Hippocampal formation (tissue), 2 donors: ENCODE results near the gene FAM171A1.
A peak's percentile ranks its signal among the peaks of the same experiment; 100 is the strongest.

ENCODE experiments used
- DNase-seq, 2 donors: peaks; one replicate each; lab custom pipeline; 2025; lab: John Stamatoyannopoulos, UW

Gene FAM171A1

GRCh38 chr10:15242261-15242840 lies 128.7 kb downstream of the FAM171A1 start:
- no peak for DNase-seq

- no peak for DNase-seq
Observed at GRCh38 chr10:15241306-15241705, 129.8 kb downstream of the FAM171A1 start.

- no peak for DNase-seq
Observed at GRCh38 chr10:15238555-15239335, 132.3 kb downstream of the FAM171A1 start.

- no peak for DNase-seq
Observed at GRCh38 chr10:15237351-15237750, 133.7 kb downstream of the FAM171A1 start.

- no peak for DNase-seq
Observed at GRCh38 chr10:15236340-15236739, 134.7 kb downstream of the FAM171A1 start.

- DNase-seq: no peak
Observed at GRCh38 chr10:15232279-15232678, 138.8 kb downstream of the FAM171A1 start.

GRCh38 chr10:15231426-15231825 lies 139.7 kb downstream of the FAM171A1 start:
- no peak for DNase-seq

GRCh38 chr10:15230257-15230656 lies 140.8 kb downstream of the FAM171A1 start:
- no peak for DNase-seq

GRCh38 chr10:15229268-15229667 lies 141.8 kb downstream of the FAM171A1 start:
- DNase-seq: no peak

GRCh38 chr10:15228426-15228825 lies 142.7 kb downstream of the FAM171A1 start:
- DNase-seq: no peak

GRCh38 chr10:15227611-15228372 lies 143.3 kb downstream of the FAM171A1 start:
- DNase-seq: no peak

GRCh38 chr10:15225511-15225910 lies 145.6 kb downstream of the FAM171A1 start:
- no peak for DNase-seq

- no peak for DNase-seq
Observed at GRCh38 chr10:15224948-15225347, 146.1 kb downstream of the FAM171A1 start.

GRCh38 chr10:15223174-15223573 lies 147.9 kb downstream of the FAM171A1 start:
- DNase-seq: no peak

- DNase-seq: peak in 1 of 2 donors; percentile 15
Observed at GRCh38 chr10:15222511-15222910, 148.6 kb downstream of the FAM171A1 start.

GRCh38 chr10:15220445-15220844 lies 150.6 kb downstream of the FAM171A1 start:
- DNase-seq: no peak

GRCh38 chr10:15216700-15217099 lies 154.4 kb downstream of the FAM171A1 start:
- no peak for DNase-seq

- DNase-seq: no peak
Observed at GRCh38 chr10:15214237-15214636, 156.9 kb downstream of the FAM171A1 start.

- no peak for DNase-seq
Observed at GRCh38 chr10:15213461-15213861, 157.6 kb downstream of the FAM171A1 start.

GRCh38 chr10:15211464-15211979 lies 159.6 kb downstream of the FAM171A1 start:
- no peak for DNase-seq

GRCh38 chr10:15210521-15210920 lies 160.6 kb downstream of the FAM171A1 start:
- no peak for DNase-seq

- DNase-seq: peak; percentile 66 to 67
Observed at GRCh38 chr10:15209827-15210509, 161.1 kb downstream of the FAM171A1 start.
